Adrenal gland (tissue), 12 donors: ENCODE results near the gene COL20A1. TPM values are rescaled to one million over a fixed set of nuclear protein-coding genes. Genes with fewer than 3 reads are reported as not detected.

Source experiments
- DNase-seq, 7 donors: peaks; one replicate each; pipeline ENCODE4 v3.0.0-alpha.2; 2019 to 2020
- H3K27ac ChIP-seq, 5 donors: fragments of 200-600 bp; sonication (generic) in 4 of 5; 1 replicate in 3 of 5; 2 replicates in 2 of 5; pipeline versions ENCODE4 v1.5.1 to v1.8.0; 2016 to 2020; ENCODE audit warnings: mild to moderate bottlenecking in 1 of 5
- H3K27me3 ChIP-seq: fragments of 200-600 bp; 2 replicates; pipeline ENCODE4 v1.8.0; 2021
- H3K36me3 ChIP-seq, 2 donors: fragments of 200-600 bp; replicated peaks in 1 of 2; 1 replicate in 1 of 2; 2 replicates in 1 of 2; pipeline versions ENCODE4 v1.5.1 to v1.8.0; 2018 to 2022
- H3K4me1 ChIP-seq, 2 donors: fragments of 200-600 bp; replicated peaks in 1 of 2; 1 replicate in 1 of 2; 2 replicates in 1 of 2; pipeline versions ENCODE4 v1.5.1 to v1.8.0; 2018 to 2021
- H3K4me3 ChIP-seq, 4 donors: fragments of 200-600 bp; sonication (generic) in 3 of 4; one replicate each; pipeline ENCODE4 v1.5.1; 2016 to 2018
- H3K9me3 ChIP-seq, 3 donors: fragments of 200-600 bp; sonication (generic) in 1 of 3; replicated peaks in 1 of 3; 1 replicate in 2 of 3; 2 replicates in 1 of 3; pipeline versions ENCODE4 v1.5.1 to v1.8.0; 2016 to 2021
- POLR2A ChIP-seq, 2 donors: fragments of 450-650 bp; IDR thresholded peaks; one replicate each; pipeline ENCODE4 v1.6.1; 2017; ENCODE audit warnings: antibody characterized with exemption in 2 of 2, mild to moderate bottlenecking in 2 of 2, moderate library complexity in 1 of 2
- WGBS, 4 donors: extraction: QIAGEN DNeasy Blood & Tissue Kit in 2 of 4; methylation state at CpG; one replicate each; pipeline versions ENCODE4 v1.1.5 to v1.1.7; 2013 to 2017; 5-methylcytosine and 5-hydroxymethylcytosine counted together
- intact Hi-C, 2 donors: fragments of 100-400 bp; cut with DNase I; formaldehyde crosslinking; loops; one replicate each; pipeline versions ENCODE4 v1.14.1 to v1.15.0; 2022 to 2023
- polyA plus RNA-seq, 3 donors: library from polyadenylated mRNA; stranded (reverse); fragments of 200-250 nt in 2 of 3; fragments of 350-450 nt in 1 of 3; fragmentation: Illumina TruSeq in 1 of 3; extraction: RNeasy Lipid Tissue Mini Kit (QIAGEN cat#74804) in 1 of 3; gene quantifications; one replicate each; pipeline ENCODE4 v1.2.3, GENCODE V29; 2013 to 2014
- total RNA-seq, 9 donors: library from RNA; depleted of rRNA in 4 of 9; stranded (reverse); fragments of >200 nt in 4 of 9; fragments of 120-200 nt in 1 of 9; fragmentation: NEBNext Ultra II Directional in 1 of 9; extraction: Animal tissue kit (Norgen Biotek cat#: 25700) in 1 of 9; gene quantifications; one replicate each; pipeline versions ENCODE4 v1.1.0 to v1.2.4, GENCODE V29; 2013 to 2023
- TF ChIP-seq, protein P1 (sequence below), 6 experiments: fragments of 450-650 bp in 4 of 6; fragments of 200-600 bp in 2 of 6; sonication (generic) in 1 of 6; IDR thresholded peaks; 1 replicate in 5 of 6; 2 replicates in 1 of 6; pipeline versions ENCODE4 v1.5.1 to v1.8.0; 2016 to 2021; ENCODE audit warnings: antibody characterized with exemption in 6 of 6, mild to moderate bottlenecking in 2 of 6, moderate library complexity in 1 of 6
- donor health status: healthy with polysubstance abuse.
- donor health status: Bipolar disorder and iron deficiency.
- donor health status: DM: yes; HTN: yes; CAD: no.
- donor health status: DM: no; HTN: no; CAD: no.
- donor health status: DM: no; HTN: no; CAD: no.
- donor health status: DM: yes; HTN: yes; CAD: no.

The COL20A1 gene
- total and polyA plus RNA-seq, 12 donors: 0.09 to 0.97 (median 0.26) TPM; not detected in 6

DNA sequence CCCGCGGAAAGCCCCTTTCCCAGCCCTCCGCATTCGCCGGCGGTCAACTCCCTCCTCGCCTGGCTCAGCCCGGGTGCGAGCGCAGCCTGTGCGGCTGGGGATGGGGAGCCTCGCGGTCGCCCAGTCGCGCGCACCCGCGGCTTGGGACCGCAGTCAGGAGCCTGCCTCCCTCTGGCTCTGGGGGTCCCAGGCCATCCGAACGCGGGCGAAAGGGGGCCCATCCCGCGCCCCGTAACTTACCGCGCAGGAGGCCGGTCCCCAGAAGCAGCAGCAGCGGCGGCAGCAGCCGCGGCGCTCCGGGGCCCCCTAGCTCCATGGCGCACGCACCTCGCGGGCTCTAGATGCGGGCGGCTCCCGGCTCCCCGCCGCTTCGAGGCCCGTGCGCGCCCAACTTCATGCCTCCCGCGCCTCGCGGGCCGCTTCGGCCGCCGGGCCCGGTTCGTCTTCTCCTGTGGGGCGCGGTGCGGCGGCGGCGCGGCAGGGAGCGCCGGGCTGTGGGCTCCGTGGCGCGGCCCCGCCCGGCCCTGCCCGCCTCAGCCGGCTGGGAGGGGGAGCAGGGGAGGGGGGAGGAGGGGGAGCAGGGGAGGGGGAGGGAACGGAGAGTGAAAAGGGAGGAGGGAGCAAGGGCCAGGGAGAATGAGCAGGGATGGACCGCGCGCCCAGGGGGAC is 68.0 kb downstream of the COL20A1 start, which contains the start of gene CHRNA4:
TSS of gene CHRNA4 (minus strand) at position 500 of the 669 bp plus-strand sequence. CDS start at position 316, 184 bp downstream.
- 2 to 3% (median 2%) methylated on average over 9 to 77 of the region's 79 CpGs; no CpG with 5 or more reads in 1 of the 4 donors for WGBS, 4 donors
- peaks cover 36% of the 10 kb centered on the region for H3K27me3 ChIP-seq
- no peak within 1 kb of the TSS for H3K27ac ChIP-seq
- no peaks in the 10 kb centered on the region for H3K9me3 ChIP-seq
- no peaks in the 10 kb centered on the region for H3K4me1 ChIP-seq
- intact Hi-C loops: no loop called here
- TF ChIP-seq POLR2A (IDR thresholded peaks at IDR 0.05): no peak
- TF ChIP-seq, protein P1, sequence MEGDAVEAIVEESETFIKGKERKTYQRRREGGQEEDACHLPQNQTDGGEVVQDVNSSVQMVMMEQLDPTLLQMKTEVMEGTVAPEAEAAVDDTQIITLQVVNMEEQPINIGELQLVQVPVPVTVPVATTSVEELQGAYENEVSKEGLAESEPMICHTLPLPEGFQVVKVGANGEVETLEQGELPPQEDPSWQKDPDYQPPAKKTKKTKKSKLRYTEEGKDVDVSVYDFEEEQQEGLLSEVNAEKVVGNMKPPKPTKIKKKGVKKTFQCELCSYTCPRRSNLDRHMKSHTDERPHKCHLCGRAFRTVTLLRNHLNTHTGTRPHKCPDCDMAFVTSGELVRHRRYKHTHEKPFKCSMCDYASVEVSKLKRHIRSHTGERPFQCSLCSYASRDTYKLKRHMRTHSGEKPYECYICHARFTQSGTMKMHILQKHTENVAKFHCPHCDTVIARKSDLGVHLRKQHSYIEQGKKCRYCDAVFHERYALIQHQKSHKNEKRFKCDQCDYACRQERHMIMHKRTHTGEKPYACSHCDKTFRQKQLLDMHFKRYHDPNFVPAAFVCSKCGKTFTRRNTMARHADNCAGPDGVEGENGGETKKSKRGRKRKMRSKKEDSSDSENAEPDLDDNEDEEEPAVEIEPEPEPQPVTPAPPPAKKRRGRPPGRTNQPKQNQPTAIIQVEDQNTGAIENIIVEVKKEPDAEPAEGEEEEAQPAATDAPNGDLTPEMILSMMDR (IDR thresholded peaks at IDR 0.05): no peak
- no peak for DNase-seq
- H3K4me3 ChIP-seq: no peak within 1 kb of the TSS
- H3K36me3 ChIP-seq: no peaks in the 10 kb centered on the region

DNA sequence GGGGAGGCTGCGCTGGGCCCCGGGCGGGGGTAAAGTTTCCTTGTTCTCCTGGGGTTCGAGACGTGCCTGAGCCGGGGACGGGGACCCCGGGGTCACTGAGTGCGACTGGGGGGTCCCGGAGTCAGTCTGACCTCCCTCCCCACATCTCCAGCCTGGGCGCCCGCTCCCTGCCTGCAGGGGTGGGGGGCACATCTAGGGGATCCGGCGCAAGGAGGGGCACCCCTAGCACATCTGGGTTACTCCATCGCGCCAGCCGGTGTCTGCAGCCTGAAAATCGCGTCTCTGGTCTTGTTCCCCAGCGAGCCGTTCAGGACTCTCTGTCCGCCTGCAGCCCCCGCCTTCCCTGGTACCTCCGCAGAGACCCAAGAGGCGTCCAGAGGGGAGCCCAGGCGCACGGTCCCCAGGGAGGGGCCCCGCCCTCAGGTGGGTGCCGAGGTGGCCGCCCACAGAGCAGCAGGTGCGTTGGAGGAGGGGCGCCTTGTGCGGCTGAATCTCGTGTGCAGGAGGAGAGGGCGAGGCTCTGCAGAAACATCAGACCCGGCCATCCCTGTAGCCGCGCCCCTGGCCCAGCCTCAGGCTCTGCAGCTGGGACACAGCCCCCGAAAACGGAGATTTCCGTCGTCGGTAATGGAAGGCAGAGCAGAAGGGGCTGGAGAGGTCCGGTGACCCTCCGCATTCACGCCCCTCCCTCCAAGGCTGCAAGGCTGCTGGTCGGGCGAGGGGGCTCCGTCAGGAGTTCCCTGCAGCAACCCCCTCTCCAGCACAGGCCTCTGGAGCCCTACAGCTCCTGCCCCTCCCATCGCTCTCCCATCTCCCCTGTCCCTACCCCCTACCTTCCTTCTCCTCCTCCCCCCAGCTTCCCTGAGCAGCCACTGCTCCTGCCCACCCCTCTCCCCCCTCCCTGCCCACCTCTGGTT is 68.8 kb downstream of the COL20A1 start:
- 10 to 43% (median 14%) methylated on average over 7 to 50 of the region's 50 CpGs for WGBS, 4 donors
- Histone ChIP-seq H3K36me3 (no peaks in the 10 kb centered on the region), H3K4me3 (no peak overlapping the region), H3K27me3 (peaks cover 36% of the 10 kb centered on the region), H3K27ac (no peak overlapping the region), H3K4me1 (no peaks in the 10 kb centered on the region), H3K9me3 (no peaks in the 10 kb centered on the region)
- intact Hi-C loops: no loop called here
- no peak for DNase-seq
- no peak for TF ChIP-seq POLR2A (IDR thresholded peaks at IDR 0.05)
- TF ChIP-seq, protein P1 (IDR thresholded peaks at IDR 0.05): no peak

DNA sequence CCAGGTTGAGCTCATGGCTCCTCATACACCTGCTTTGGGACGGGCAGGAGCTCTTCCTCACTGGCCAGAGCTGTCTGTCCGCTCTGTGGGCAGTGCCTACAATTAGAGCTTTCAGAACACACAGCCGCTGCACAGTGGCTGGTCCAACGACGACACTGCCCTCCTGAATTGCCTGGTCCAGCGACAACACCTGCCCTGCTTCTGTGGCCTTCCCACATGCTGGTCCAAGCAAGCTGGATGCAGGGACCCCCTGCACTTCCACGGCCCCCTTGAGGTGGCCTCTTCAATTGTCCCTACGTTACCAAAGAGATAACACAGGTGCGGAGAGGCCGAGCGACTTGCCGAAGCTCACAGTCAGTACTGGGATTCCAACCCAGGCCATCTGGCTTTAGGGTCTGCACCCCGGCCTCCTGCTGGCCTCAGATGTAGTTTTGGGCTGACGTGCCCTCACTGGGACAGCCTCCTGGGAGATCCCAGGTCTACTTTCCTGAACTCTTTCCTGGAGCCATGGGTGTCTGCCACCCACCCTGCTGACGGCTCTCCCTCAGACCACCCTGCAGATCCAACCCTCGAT is 69.5 kb downstream of the COL20A1 start:
- TF ChIP-seq POLR2A (IDR thresholded peaks at IDR 0.05): no peak
- TF ChIP-seq, protein P1 (IDR thresholded peaks at IDR 0.05): no peak
- Histone ChIP-seq H3K4me3 (no peak overlapping the region), H3K36me3 (no peaks in the 10 kb centered on the region), H3K9me3 (no peaks in the 10 kb centered on the region), H3K4me1 (no peaks in the 10 kb centered on the region), H3K27ac (no peak overlapping the region), H3K27me3 (peaks cover 36% of the 10 kb centered on the region)
- intact Hi-C loops: no loop called here
- 76 to 94% (median 83%) methylated on average over 10 to 16 of the region's 16 CpGs for WGBS, 4 donors
- no peak for DNase-seq
